Mononuclear cell (primary cell): ENCODE results near the gene IRF9. TPM values are rescaled to one million over a fixed set of nuclear protein-coding genes. Genes with fewer than 3 reads are reported as not detected.
A peak's percentile ranks its signal among the peaks of the same experiment; 100 is the strongest.

Experiments
- H3K27me3 ChIP-seq: 2 replicates; pipeline ENCODE4 v1.6.0; 2011; ENCODE audit warnings: low read length, control low read depth; ENCODE audit not compliant: insufficient read depth
- H3K4me1 ChIP-seq: 2 replicates; pipeline ENCODE4 v1.5.1; 2011; ENCODE audit warnings: mild to moderate bottlenecking, low read length, control low read depth; ENCODE audit not compliant: insufficient read depth
- H3K4me3 ChIP-seq: 2 replicates; pipeline ENCODE4 v1.5.1; 2011; ENCODE audit warnings: mild to moderate bottlenecking, low read length, moderate library complexity
- H3K9me3 ChIP-seq: 2 replicates; pipeline ENCODE4 v1.5.1; 2011; ENCODE audit warnings: low read depth, mild to moderate bottlenecking, control low read depth, low read length
- total RNA-seq: library from RNA; depleted of rRNA; stranded (reverse); fragments of >200 nt; gene quantifications from one replicate; pipeline ENCODE4 v1.2.3, GENCODE V29; 2012

Gene IRF9
- total RNA-seq, 1 donor = 126 TPM

GRCh38 chr14:24126939-24127338 is 34.1 kb upstream of the IRF9 start:
- H3K27me3 ChIP-seq = no peaks in the 10 kb centered on the region
- no peak overlapping the region for H3K4me3 ChIP-seq
- no peaks in the 10 kb centered on the region for H3K9me3 ChIP-seq
- peaks cover 4% of the 10 kb centered on the region for H3K4me1 ChIP-seq

- H3K9me3 ChIP-seq = no peaks in the 10 kb centered on the region
- H3K27me3 ChIP-seq = no peaks in the 10 kb centered on the region
- peaks cover 12% of the 10 kb centered on the region for H3K4me1 ChIP-seq
- H3K4me3 ChIP-seq = no peak overlapping the region
These were observed 33.4 kb upstream of the IRF9 start for GRCh38 chr14:24127673-24128072.

- Histone ChIP-seq H3K27me3 (no peaks in the 10 kb centered on the region), H3K4me1 (peaks cover 16% of the 10 kb centered on the region), H3K9me3 (no peaks in the 10 kb centered on the region), H3K4me3 (no peak overlapping the region)
These were observed 31.6 kb upstream of the IRF9 start for GRCh38 chr14:24129410-24129998.

GRCh38 chr14:24130380-24130716 is 30.7 kb upstream of the IRF9 start, which contains the start of gene FITM1:
TSS of gene FITM1 (plus strand) at chr14:24130659. CDS start at chr14:24131564, 905 bp downstream.
- H3K27me3 ChIP-seq = no peaks in the 10 kb centered on the region
- H3K9me3 ChIP-seq = no peaks in the 10 kb centered on the region
- no peak within 1 kb of the TSS for H3K4me3 ChIP-seq
- H3K4me1 ChIP-seq = peaks cover 18% of the 10 kb centered on the region

- H3K9me3 ChIP-seq = no peaks in the 10 kb centered on the region
- no peak overlapping the region for H3K4me3 ChIP-seq
- H3K4me1 ChIP-seq = peaks cover 21% of the 10 kb centered on the region
- no peaks in the 10 kb centered on the region for H3K27me3 ChIP-seq
These were observed 30.1 kb upstream of the IRF9 start for GRCh38 chr14:24130717-24131548.

GRCh38 chr14:24131549-24131966 is 29.5 kb upstream of the IRF9 start:
- H3K27me3 ChIP-seq = no peaks in the 10 kb centered on the region
- no peaks in the 10 kb centered on the region for H3K9me3 ChIP-seq

GRCh38 chr14:24132061-24132685 is 28.9 kb upstream of the IRF9 start:
- H3K4me3 ChIP-seq = no peak overlapping the region
- H3K9me3 ChIP-seq = no peaks in the 10 kb centered on the region
- H3K27me3 ChIP-seq = no peaks in the 10 kb centered on the region
- H3K4me1 ChIP-seq = peaks cover 29% of the 10 kb centered on the region

More at GRCh38 chr14:24131549-24131966, 29.5 kb upstream of the IRF9 start:
- Histone ChIP-seq H3K4me1 (peaks cover 23% of the 10 kb centered on the region), H3K4me3 (no peak overlapping the region)

- Histone ChIP-seq H3K27me3 (no peaks in the 10 kb centered on the region), H3K4me1 (peaks cover 37% of the 10 kb centered on the region), H3K4me3 (no peak overlapping the region), H3K9me3 (no peaks in the 10 kb centered on the region)
These were observed 28.1 kb upstream of the IRF9 start for GRCh38 chr14:24132976-24133375.

GRCh38 chr14:24133735-24134134 is 27.3 kb upstream of the IRF9 start:
- Histone ChIP-seq H3K4me3 (no peak overlapping the region), H3K9me3 (no peaks in the 10 kb centered on the region), H3K27me3 (no peaks in the 10 kb centered on the region), H3K4me1 (peaks cover 40% of the 10 kb centered on the region)

- Histone ChIP-seq H3K27me3 (no peaks in the 10 kb centered on the region), H3K4me1 (peaks cover 56% of the 10 kb centered on the region), H3K9me3 (no peaks in the 10 kb centered on the region), H3K4me3 (peak overlapping the region; percentile 93)
These were observed 25.6 kb upstream of the IRF9 start for GRCh38 chr14:24135584-24135833.

- H3K27me3 ChIP-seq = no peaks in the 10 kb centered on the region
- H3K4me1 ChIP-seq = peaks cover 61% of the 10 kb centered on the region
- H3K4me3 ChIP-seq = peak within 1 kb of the TSS; percentile 93
These were observed 25.0 kb upstream of the IRF9 start, which contains the start of gene PSME1 for GRCh38 chr14:24135834-24136683. TSS of gene PSME1 (plus strand) at chr14:24136194. CDS start at chr14:24136263, 69 bp downstream.

GRCh38 chr14:24136684-24137528 is 24.2 kb upstream of the IRF9 start:
- Histone ChIP-seq H3K4me1 (peaks cover 59% of the 10 kb centered on the region), H3K27me3 (no peaks in the 10 kb centered on the region), H3K4me3 (peak overlapping the region; percentile 93), H3K9me3 (no peaks in the 10 kb centered on the region)

More at GRCh38 chr14:24135834-24136683, 25.0 kb upstream of the IRF9 start, which contains the start of gene PSME1:
- no peaks in the 10 kb centered on the region for H3K9me3 ChIP-seq

GRCh38 chr14:24137529-24138395 is 23.3 kb upstream of the IRF9 start:
- H3K4me1 ChIP-seq = peaks cover 56% of the 10 kb centered on the region

More at GRCh38 chr14:24137529-24138395, 23.3 kb upstream of the IRF9 start:
- Histone ChIP-seq H3K27me3 (no peaks in the 10 kb centered on the region), H3K9me3 (no peaks in the 10 kb centered on the region), H3K4me3 (no peak overlapping the region)
